Rectal smooth muscle tissue (tissue), 1 donor: ENCODE results near the gene SPATA13.

Experiments
- H3K27ac ChIP-seq: one replicate; pipeline ENCODE4 v1.7.0; 2013; ENCODE audit warnings: low read depth, low read length, inconsistent platforms
- H3K27me3 ChIP-seq: one replicate; pipeline ENCODE4 v1.7.0; 2013; ENCODE audit warnings: low read length; ENCODE audit not compliant: control insufficient read depth, insufficient read depth
- H3K36me3 ChIP-seq: one replicate; pipeline ENCODE4 v1.7.0; 2013; ENCODE audit warnings: low read length; ENCODE audit not compliant: control insufficient read depth, insufficient read depth
- H3K4me1 ChIP-seq: one replicate; pipeline ENCODE4 v1.7.0; 2013; ENCODE audit warnings: low read length; ENCODE audit not compliant: control insufficient read depth, insufficient read depth
- H3K4me3 ChIP-seq: one replicate; pipeline ENCODE4 v1.7.0; 2013; ENCODE audit warnings: low read length
- H3K9ac ChIP-seq: one replicate; pipeline ENCODE4 v1.7.0; 2013; ENCODE audit warnings: low read length

The SPATA13 gene

GRCh38 chr13:24161010-24161775, 673 bp downstream of the SPATA13 start:
- Histone ChIP-seq H3K27ac (peak overlapping the region; percentile 53), H3K4me3 (peak overlapping the region; percentile 93), H3K9ac (peak overlapping the region; percentile 10), H3K36me3 (peaks cover 4% of the 10 kb centered on the region), H3K4me1 (no peaks in the 10 kb centered on the region), H3K27me3 (no peaks in the 10 kb centered on the region)

GRCh38 chr13:24161980-24162525, 1.5 kb downstream of the SPATA13 start:
- Histone ChIP-seq H3K27ac (no peak overlapping the region), H3K4me3 (peak overlapping the region; percentile 93), H3K4me1 (no peaks in the 10 kb centered on the region), H3K27me3 (no peaks in the 10 kb centered on the region), H3K36me3 (peaks cover 5% of the 10 kb centered on the region), H3K9ac (no peak overlapping the region)

GRCh38 chr13:24162604-24163003, 2.1 kb downstream of the SPATA13 start:
- no peaks in the 10 kb centered on the region for H3K27me3 ChIP-seq
- no peak overlapping the region for H3K27ac ChIP-seq
- H3K36me3 ChIP-seq: peaks cover 7% of the 10 kb centered on the region
- H3K9ac ChIP-seq: no peak overlapping the region
- no peaks in the 10 kb centered on the region for H3K4me1 ChIP-seq
- H3K4me3 ChIP-seq: peak overlapping the region; percentile 93

GRCh38 chr13:24165746-24166145, 5.2 kb downstream of the SPATA13 start:
- H3K9ac ChIP-seq: no peak overlapping the region
- H3K27ac ChIP-seq: no peak overlapping the region
- H3K36me3 ChIP-seq: peaks cover 7% of the 10 kb centered on the region
- H3K4me1 ChIP-seq: no peaks in the 10 kb centered on the region
- no peaks in the 10 kb centered on the region for H3K27me3 ChIP-seq
- no peak overlapping the region for H3K4me3 ChIP-seq

GRCh38 chr13:24166561-24166960, 6.0 kb downstream of the SPATA13 start:
- Histone ChIP-seq H3K4me1 (no peaks in the 10 kb centered on the region), H3K4me3 (no peak overlapping the region), H3K9ac (no peak overlapping the region), H3K27ac (no peak overlapping the region), H3K27me3 (no peaks in the 10 kb centered on the region), H3K36me3 (peaks cover 7% of the 10 kb centered on the region)

GRCh38 chr13:24167666-24168391, 7.3 kb downstream of the SPATA13 start:
- no peak overlapping the region for H3K9ac ChIP-seq
- no peak overlapping the region for H3K4me3 ChIP-seq
- H3K4me1 ChIP-seq: no peaks in the 10 kb centered on the region
- H3K36me3 ChIP-seq: peaks cover 7% of the 10 kb centered on the region
- H3K27me3 ChIP-seq: no peaks in the 10 kb centered on the region
- peak overlapping the region; percentile 27 for H3K27ac ChIP-seq

GRCh38 chr13:24168392-24168750, 7.9 kb downstream of the SPATA13 start:
- Histone ChIP-seq H3K36me3 (peaks cover 7% of the 10 kb centered on the region), H3K4me3 (no peak overlapping the region), H3K9ac (no peak overlapping the region), H3K27ac (peak overlapping the region; percentile 27), H3K27me3 (no peaks in the 10 kb centered on the region), H3K4me1 (no peaks in the 10 kb centered on the region)

GRCh38 chr13:24168979-24169378, 8.5 kb downstream of the SPATA13 start:
- H3K4me1 ChIP-seq: no peaks in the 10 kb centered on the region
- no peak overlapping the region for H3K4me3 ChIP-seq
- peaks cover 7% of the 10 kb centered on the region for H3K36me3 ChIP-seq
- no peaks in the 10 kb centered on the region for H3K27me3 ChIP-seq
- H3K27ac ChIP-seq: peak overlapping the region; percentile 24
- H3K9ac ChIP-seq: no peak overlapping the region

- Histone ChIP-seq H3K9ac (no peak overlapping the region), H3K36me3 (peaks cover 2% of the 10 kb centered on the region), H3K4me3 (no peak overlapping the region), H3K27me3 (no peaks in the 10 kb centered on the region), H3K4me1 (no peaks in the 10 kb centered on the region), H3K27ac (no peak overlapping the region)
These were observed 11.6 kb downstream of the SPATA13 start for GRCh38 chr13:24172071-24172470.

GRCh38 chr13:24173795-24174194, 13.3 kb downstream of the SPATA13 start:
- no peak overlapping the region for H3K27ac ChIP-seq
- H3K9ac ChIP-seq: no peak overlapping the region
- H3K36me3 ChIP-seq: no peaks in the 10 kb centered on the region
- no peaks in the 10 kb centered on the region for H3K27me3 ChIP-seq
- H3K4me3 ChIP-seq: no peak overlapping the region
- H3K4me1 ChIP-seq: no peaks in the 10 kb centered on the region

- no peaks in the 10 kb centered on the region for H3K27me3 ChIP-seq
- H3K9ac ChIP-seq: no peak overlapping the region
- no peak overlapping the region for H3K27ac ChIP-seq
These were observed 15.3 kb downstream of the SPATA13 start for GRCh38 chr13:24175847-24176246.

GRCh38 chr13:24176351-24177101, 16.0 kb downstream of the SPATA13 start:
- no peak overlapping the region for H3K4me3 ChIP-seq
- H3K36me3 ChIP-seq: no peaks in the 10 kb centered on the region
- H3K9ac ChIP-seq: no peak overlapping the region
- H3K27ac ChIP-seq: no peak overlapping the region
- H3K4me1 ChIP-seq: no peaks in the 10 kb centered on the region
- H3K27me3 ChIP-seq: no peaks in the 10 kb centered on the region

More at GRCh38 chr13:24175847-24176246, 15.3 kb downstream of the SPATA13 start:
- Histone ChIP-seq H3K36me3 (no peaks in the 10 kb centered on the region), H3K4me3 (no peak overlapping the region), H3K4me1 (no peaks in the 10 kb centered on the region)
